Measurements from ENCODE around the gene COL13A1. TPM values are rescaled to one million over a fixed set of nuclear protein-coding genes. Genes with fewer than 3 reads are reported as not detected.

The COL13A1 gene
- total and polyA plus RNA-seq, 2 donors (not counting 1 experiment from before 2014, with no cell fraction given), result 5.7 to 7.4 TPM

DNA sequence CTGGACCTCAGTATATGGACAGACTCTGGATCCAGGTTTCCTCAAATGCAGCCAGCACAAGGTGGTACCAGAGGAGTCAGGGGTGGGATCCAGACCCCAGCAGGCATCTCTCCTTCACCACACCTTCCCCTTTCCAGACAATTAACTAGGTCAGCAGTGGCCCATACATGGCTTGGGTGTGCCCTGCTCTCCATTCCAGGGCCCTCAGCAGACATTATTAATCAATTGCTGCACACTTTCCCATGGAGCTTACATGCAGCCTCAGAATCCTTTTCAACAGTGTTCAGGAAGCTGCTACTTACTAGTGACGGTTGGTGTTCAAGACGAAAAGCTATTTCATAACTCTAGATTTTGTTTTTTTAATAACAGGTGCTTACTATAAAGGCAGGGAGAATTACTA lies 6.0 kb downstream of the COL13A1 start:
- peak; percentile 53 to 61 for DNase-seq (ENCODE audit: low read depth in 2 of 2)
- peaks cover 2% of the 10 kb centered on the region for H3K36me3 ChIP-seq (ENCODE audit: control insufficient read depth, insufficient read depth, low read length)
- H2AFZ ChIP-seq (ENCODE audit: low read length), result no peak overlapping the region
- TF ChIP-seq, protein P1, sequence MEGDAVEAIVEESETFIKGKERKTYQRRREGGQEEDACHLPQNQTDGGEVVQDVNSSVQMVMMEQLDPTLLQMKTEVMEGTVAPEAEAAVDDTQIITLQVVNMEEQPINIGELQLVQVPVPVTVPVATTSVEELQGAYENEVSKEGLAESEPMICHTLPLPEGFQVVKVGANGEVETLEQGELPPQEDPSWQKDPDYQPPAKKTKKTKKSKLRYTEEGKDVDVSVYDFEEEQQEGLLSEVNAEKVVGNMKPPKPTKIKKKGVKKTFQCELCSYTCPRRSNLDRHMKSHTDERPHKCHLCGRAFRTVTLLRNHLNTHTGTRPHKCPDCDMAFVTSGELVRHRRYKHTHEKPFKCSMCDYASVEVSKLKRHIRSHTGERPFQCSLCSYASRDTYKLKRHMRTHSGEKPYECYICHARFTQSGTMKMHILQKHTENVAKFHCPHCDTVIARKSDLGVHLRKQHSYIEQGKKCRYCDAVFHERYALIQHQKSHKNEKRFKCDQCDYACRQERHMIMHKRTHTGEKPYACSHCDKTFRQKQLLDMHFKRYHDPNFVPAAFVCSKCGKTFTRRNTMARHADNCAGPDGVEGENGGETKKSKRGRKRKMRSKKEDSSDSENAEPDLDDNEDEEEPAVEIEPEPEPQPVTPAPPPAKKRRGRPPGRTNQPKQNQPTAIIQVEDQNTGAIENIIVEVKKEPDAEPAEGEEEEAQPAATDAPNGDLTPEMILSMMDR (conservative IDR thresholded peaks at IDR 0.05 in 1 of 2, IDR thresholded peaks at IDR 0.05 in 1 of 2; ENCODE audit: low read depth in 1 of 2, low read length in 2 of 2), result no peak
- no peak for TF ChIP-seq EZH2 (IDR thresholded peaks at IDR 0.05; ENCODE audit: low read length, missing control alignments)
- peak overlapping the region; percentile 17 for H3K4me2 ChIP-seq (ENCODE audit: extremely low read depth, insufficient read depth, low read length)
- H3K4me1 ChIP-seq (ENCODE audit: control insufficient read depth, extremely low read depth, insufficient read depth, low read length), result peaks cover 14% of the 10 kb centered on the region
- peaks cover 49% of the 10 kb centered on the region for H3K79me2 ChIP-seq (ENCODE audit: control insufficient read depth, insufficient read depth, low read length)
- peak overlapping the region; percentile 75 for H3K27ac ChIP-seq (ENCODE audit: insufficient read depth, low read length)
- H3K27me3 ChIP-seq (ENCODE audit: control insufficient read depth, insufficient read depth, low read length), result no peaks in the 10 kb centered on the region
- no peaks in the 10 kb centered on the region for H4K20me1 ChIP-seq (ENCODE audit: control insufficient read depth, extremely low read depth, insufficient read depth, low read length)
- no peak overlapping the region for H3K9ac ChIP-seq (ENCODE audit: insufficient read depth, low read length)
- H3K9me3 ChIP-seq (ENCODE audit: control insufficient read depth, insufficient read depth, low read depth, low read length), result no peaks in the 10 kb centered on the region
- no peak overlapping the region for H3K4me3 ChIP-seq (replicated peaks in 1 of 4; ENCODE audit: control extremely low read depth in 1 of 4, insufficient read depth in 1 of 4, low read depth in 3 of 4, low read length in 4 of 4)

DNA sequence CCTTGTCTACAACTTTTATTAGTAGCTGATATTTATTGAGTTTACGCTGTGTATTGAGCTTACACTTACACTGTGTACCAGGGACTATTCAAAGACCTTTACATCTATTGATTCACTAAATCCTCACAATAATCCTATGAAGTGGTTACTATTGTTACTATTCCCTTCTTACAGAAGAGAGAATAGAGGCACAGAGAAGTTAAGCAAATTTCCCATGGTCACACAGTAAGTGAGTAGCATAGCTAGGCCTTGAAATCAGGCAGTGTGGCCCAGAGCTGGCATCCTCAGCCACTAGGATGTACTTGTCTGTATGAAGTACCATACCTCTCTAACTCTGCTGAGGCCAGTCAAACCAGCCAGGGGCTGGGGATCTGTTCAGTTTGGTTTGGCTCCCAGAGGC lies 7.6 kb downstream of the COL13A1 start:
- Histone ChIP-seq H3K9me3 (ENCODE audit: control insufficient read depth, insufficient read depth, low read depth, low read length) (no peaks in the 10 kb centered on the region), H2AFZ (ENCODE audit: low read length) (no peak overlapping the region), H3K4me1 (ENCODE audit: control insufficient read depth, extremely low read depth, insufficient read depth, low read length) (peaks cover 14% of the 10 kb centered on the region), H3K27ac (ENCODE audit: insufficient read depth, low read length) (no peak overlapping the region), H3K79me2 (ENCODE audit: control insufficient read depth, insufficient read depth, low read length) (peaks cover 40% of the 10 kb centered on the region), H3K4me3 (replicated peaks in 1 of 4; ENCODE audit: control extremely low read depth in 1 of 4, insufficient read depth in 1 of 4, low read depth in 3 of 4, low read length in 4 of 4) (no peak overlapping the region), H3K9ac (ENCODE audit: insufficient read depth, low read length) (no peak overlapping the region), H3K4me2 (ENCODE audit: extremely low read depth, insufficient read depth, low read length) (no peak overlapping the region), H4K20me1 (ENCODE audit: control insufficient read depth, extremely low read depth, insufficient read depth, low read length) (no peaks in the 10 kb centered on the region), H3K27me3 (ENCODE audit: control insufficient read depth, insufficient read depth, low read length) (no peaks in the 10 kb centered on the region), H3K36me3 (ENCODE audit: control insufficient read depth, insufficient read depth, low read length) (peaks cover 2% of the 10 kb centered on the region)
- no peak for DNase-seq (ENCODE audit: low read depth in 2 of 2)
- TF ChIP-seq, protein P1 (conservative IDR thresholded peaks at IDR 0.05 in 1 of 2, IDR thresholded peaks at IDR 0.05 in 1 of 2; ENCODE audit: low read depth in 1 of 2, low read length in 2 of 2), result no peak
- TF ChIP-seq EZH2 (IDR thresholded peaks at IDR 0.05; ENCODE audit: low read length, missing control alignments), result no peak

DNA sequence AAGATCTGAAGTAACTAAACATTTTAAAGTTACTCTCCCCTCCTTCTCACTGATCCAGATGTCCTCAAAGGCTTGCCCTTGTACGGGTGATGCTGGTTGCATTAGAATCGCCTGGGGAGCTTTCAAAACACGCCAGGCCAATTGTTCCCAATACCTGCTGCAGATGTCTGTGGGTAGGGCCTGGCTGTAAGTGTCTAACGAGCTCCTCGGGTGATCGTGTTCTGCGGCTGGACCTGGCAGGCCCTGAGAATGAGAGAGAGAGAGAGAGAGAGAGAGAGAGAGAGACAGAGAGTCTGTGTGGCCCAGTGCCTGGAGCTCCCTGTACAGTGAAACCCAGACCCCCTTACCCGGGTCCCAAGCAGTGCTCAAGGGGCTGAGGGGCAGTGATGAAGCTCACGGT lies 8.4 kb downstream of the COL13A1 start:
- H4K20me1 ChIP-seq (ENCODE audit: control insufficient read depth, extremely low read depth, insufficient read depth, low read length), result no peaks in the 10 kb centered on the region
- no peak for TF ChIP-seq EZH2 (IDR thresholded peaks at IDR 0.05; ENCODE audit: low read length, missing control alignments)
- TF ChIP-seq, protein P1 (conservative IDR thresholded peaks at IDR 0.05 in 1 of 2, IDR thresholded peaks at IDR 0.05 in 1 of 2; ENCODE audit: low read depth in 1 of 2, low read length in 2 of 2), result no peak
- H3K4me1 ChIP-seq (ENCODE audit: control insufficient read depth, extremely low read depth, insufficient read depth, low read length), result peaks cover 14% of the 10 kb centered on the region
- H3K36me3 ChIP-seq (ENCODE audit: control insufficient read depth, insufficient read depth, low read length), result peaks cover 2% of the 10 kb centered on the region
- H3K79me2 ChIP-seq (ENCODE audit: control insufficient read depth, insufficient read depth, low read length), result peaks cover 38% of the 10 kb centered on the region
- H3K27ac ChIP-seq (ENCODE audit: insufficient read depth, low read length), result no peak overlapping the region
- H3K27me3 ChIP-seq (ENCODE audit: control insufficient read depth, insufficient read depth, low read length), result no peaks in the 10 kb centered on the region
- no peak overlapping the region for H2AFZ ChIP-seq (ENCODE audit: low read length)
- no peak overlapping the region for H3K4me2 ChIP-seq (ENCODE audit: extremely low read depth, insufficient read depth, low read length)
- DNase-seq (ENCODE audit: low read depth in 2 of 2), result peak; percentile 36 to 59
- no peak overlapping the region for H3K9ac ChIP-seq (ENCODE audit: insufficient read depth, low read length)
- H3K9me3 ChIP-seq (ENCODE audit: control insufficient read depth, insufficient read depth, low read depth, low read length), result no peaks in the 10 kb centered on the region
- no peak overlapping the region for H3K4me3 ChIP-seq (replicated peaks in 1 of 4; ENCODE audit: control extremely low read depth in 1 of 4, insufficient read depth in 1 of 4, low read depth in 3 of 4, low read length in 4 of 4)
